ENCODE measurements around the gene UGT2B28.
"Not testable (repeated sequence)": the region's sequence is repeated elsewhere in the genome, so short reads cannot be mapped to it uniquely, and the experiment has no call there.

The UGT2B28 gene

GRCh38 chr4:69343114-69343513 lies 62.8 kb downstream of the UGT2B28 start:
- in situ Hi-C loops (cut with MboI; ENCODE audit: low sequenced_read_pairs): not testable (repeated sequence)

- in situ Hi-C loops (cut with MboI; ENCODE audit: low sequenced_read_pairs): not testable (repeated sequence)
These were observed 63.5 kb downstream of the UGT2B28 start for GRCh38 chr4:69343558-69344420.

Measured in HL-60/S4 (cell line).